Esophagus squamous epithelium (tissue), 4 donors: ENCODE measurements around the gene CREB5.

Experiments
- CTCF ChIP-seq, 6 experiments: fragments of 450-650 bp in 4 of 6; fragments of 200-600 bp in 2 of 6; sonication (generic) in 2 of 6; IDR thresholded peaks; one replicate each; pipeline ENCODE4 v1.5.1; 2016 to 2019; ENCODE audit warnings: antibody characterized with exemption in 6 of 6, mild to moderate bottlenecking in 4 of 6, moderate library complexity in 4 of 6
- POLR2A ChIP-seq, 4 donors: fragments of 450-650 bp; IDR thresholded peaks; one replicate each; pipeline ENCODE4 v1.6.1; 2017; ENCODE audit warnings: antibody characterized with exemption in 4 of 4, mild to moderate bottlenecking in 4 of 4, moderate library complexity in 3 of 4

GRCh38 chr7:28524978-28525377, 112.7 kb downstream of the CREB5 start:
- TF ChIP-seq CTCF (IDR thresholded peaks at IDR 0.05) (no peak), POLR2A (IDR thresholded peaks at IDR 0.05) (no peak)
